Stimulated activated CD4-positive, alpha-beta T cell treated with anti-CD3 and anti-CD28 coated beads, Interleukin-15, amount 100 ng/mL, for 1 hour (primary cell): ENCODE data around the gene MIPOL1.

ENCODE experiments used
- DNase-seq, 2 donors: peaks; one replicate each; pipeline ENCODE4 v3.0.0-alpha.2; 2020; ENCODE audit warnings: low read depth in 1 of 2, low spot score in 1 of 2

Gene MIPOL1

DNA sequence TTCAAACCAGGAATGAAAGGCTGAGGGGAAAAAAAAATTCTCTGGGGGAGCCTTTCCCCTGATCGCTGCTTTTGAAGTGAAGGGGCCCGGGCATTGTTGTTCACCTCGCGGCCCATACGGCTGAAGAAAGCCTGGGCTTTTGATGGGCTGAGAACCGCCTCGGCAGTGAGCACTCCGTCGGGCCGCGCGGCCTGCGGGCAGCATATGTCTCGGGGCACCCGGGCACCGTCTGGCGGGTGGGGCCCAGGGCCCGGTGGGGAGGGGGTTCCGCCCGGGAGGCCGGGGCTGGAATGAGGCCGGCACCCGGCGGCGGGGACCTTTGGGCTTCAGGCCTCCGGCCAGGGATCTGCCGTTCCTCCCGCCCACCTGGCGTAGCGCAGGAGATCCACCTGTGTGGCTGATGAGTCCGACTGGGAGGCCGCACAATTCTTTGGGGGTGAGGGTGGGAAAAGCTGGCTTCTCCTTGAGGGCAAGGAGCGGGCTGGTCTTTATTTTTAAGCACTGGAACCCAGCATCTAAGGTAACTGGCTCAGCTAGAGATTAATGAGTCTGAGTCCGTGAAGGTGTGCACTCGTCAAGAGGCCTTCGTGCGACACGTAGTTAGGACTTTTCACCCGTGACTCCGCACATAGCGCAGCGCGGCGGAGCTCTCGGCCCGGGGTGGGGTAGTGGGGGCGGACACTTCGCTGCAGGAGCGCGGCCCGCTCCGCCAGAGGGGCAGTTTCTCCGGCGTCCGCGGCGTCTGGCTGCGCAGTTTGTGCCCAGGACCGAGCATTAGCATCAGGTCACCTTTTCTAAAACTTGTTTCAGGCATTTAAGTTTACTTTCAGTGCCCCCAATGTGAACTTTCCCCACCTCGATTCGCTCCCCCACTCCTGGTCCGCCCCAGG is 386.7 kb downstream of the MIPOL1 start:
- DNase-seq, result no peak

DNA sequence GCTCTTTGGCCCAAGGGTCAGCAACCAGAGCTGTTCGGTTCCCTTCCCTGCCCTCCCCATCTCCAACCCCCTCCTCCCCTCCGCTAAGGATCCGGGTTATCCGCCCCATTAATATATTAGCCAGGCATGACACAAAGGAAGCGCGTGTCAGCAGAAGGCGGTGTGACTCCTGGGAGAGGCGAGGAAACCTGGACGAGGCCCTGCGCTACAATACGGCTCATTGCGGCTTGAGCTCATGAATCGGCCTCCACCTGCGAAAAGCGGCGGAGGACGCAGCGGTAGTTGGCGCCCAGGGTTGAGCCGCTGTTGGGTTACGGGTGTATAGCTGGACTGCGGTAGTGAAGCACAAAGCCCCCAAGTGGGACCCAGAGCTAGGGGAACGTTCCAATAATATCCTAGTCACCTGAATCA is 387.4 kb downstream of the MIPOL1 start:
- no peak for DNase-seq

DNA sequence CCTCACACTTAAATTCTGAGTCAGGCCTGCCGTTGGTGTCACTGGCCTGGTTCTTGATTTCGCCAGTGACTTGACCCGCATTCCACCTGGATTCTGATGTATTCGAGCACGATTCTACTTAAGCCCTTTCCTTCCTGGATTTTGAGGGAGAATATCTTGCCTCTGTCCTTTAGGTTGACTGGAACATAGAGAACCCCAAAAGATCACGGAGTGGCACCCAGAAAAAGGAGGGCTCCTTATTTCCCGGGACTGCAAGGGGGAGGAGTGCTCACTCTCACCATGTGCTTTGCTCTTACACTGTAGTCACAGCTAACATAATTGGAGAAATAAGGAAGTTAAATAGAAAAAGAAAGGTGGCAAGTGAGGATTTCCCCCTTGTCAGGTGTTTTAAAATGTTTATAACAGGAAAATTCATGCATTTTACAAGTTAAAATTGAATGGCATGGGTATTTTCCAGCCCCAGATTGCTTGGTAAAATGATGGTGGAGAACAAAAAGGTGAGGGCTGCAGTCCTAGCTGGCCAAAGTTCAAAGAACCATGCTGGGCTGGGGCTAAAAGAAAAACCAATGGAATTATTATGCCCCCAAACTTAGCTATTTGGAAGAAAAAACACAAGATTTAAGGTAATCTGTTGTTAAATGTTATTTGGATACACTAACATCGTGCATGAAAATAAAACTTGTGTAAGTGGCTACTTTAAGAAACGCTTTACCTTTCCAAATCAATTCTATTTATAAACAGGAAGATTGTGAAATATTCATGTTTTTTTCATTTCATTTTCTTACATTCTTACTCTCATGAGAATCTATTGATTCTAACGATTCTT is 388.4 kb downstream of the MIPOL1 start:
- DNase-seq, result no peak

DNA sequence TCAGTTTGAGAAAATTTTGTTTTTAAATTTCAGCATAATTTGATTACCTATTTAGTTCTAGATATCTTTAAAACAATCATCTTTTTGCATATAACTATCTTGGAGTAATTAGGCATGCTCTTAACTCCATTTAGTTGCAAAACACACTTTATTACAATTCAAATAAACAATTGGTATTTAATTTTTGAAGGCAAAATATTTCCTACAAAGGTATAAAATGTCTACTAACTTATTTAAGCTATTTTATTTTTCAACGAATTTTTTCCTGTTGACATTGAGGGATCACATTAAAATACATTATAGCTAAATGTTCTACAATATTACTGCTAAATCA is 389.0 kb downstream of the MIPOL1 start:
- no peak for DNase-seq

DNA sequence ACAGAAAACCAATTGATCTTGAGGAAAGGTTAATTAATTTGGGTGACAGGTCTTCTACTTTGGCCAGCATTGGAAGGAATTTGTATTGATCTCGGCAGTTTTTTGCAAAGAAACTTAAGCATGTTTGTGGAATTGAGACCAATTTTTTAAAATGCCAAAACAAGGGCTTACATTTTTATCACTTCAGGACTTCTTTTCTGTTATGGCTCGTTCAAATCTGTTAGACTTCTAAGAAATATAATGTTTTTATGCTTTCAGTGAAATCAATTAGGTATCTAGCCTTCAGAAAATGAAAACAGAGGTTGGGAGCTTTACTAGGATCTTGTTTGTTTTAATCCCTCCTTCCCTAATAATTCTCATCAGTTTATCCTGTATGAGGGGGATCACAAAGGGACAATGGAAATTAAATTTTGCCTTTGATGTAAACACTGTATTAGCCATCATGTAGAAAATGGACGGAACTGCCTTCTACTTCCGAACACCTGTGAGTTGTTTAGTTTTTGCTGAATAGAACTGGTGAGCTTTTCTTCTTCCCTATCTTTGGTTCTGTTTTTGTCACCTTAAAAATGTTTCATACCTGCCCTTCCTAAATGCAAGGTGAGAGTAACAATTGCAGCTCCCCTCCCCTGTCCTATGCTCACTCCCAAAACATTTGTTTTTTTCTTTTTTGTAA is 389.5 kb downstream of the MIPOL1 start:
- DNase-seq, result no peak

DNA sequence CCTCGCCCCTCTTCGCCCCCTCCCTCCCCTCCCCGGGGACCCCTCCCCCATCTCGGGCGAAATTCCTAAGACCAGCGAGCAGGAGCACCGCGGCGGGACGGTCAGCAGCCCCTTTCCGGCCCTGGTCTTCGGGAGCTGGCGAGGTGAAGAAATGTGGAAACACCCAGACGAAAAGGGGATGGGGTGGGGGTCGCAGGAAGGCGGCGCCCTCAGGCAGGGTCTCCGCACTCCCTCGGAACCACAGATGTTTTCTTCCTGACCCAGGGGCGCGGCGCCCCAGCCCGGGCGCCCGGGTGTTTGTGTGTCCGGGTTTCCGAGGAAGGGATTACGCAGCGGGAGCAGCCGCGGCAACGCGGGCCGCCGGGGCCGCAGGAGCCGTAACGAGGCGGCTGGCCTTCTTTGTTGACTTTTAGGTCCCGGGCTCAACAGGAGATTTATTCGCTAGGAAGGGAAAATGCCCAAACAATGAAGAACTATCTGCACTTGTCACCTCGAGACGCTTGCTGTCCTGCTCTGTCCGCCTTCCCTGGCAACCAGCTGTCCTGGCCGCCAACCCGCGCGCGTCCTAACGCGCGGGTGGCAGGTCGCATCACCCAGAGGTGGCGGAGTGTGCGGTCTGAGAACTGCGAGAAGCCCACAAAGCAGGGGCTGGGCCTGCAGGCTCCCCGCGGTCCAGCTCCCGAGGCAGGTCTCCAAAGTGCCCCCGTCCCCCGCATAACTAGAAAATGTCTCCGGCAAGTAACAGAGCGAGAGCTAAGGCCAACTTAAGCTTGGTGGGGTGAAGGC is 390.3 kb downstream of the MIPOL1 start:
- no peak for DNase-seq

DNA sequence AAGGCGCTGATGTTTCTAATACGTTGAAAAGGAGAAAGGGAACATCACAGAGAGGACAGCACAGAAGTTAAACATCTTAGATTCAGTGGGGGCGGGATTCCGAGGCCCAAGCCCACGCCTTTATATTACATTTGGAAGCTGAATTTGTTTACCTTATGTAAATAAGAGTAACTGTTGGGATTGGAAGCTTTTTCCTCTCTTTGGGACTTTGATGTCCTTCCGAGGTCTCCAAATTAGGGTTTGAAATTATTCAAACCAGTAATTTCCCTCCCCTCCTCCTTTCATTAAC is 390.9 kb downstream of the MIPOL1 start:
- DNase-seq, result no peak

DNA sequence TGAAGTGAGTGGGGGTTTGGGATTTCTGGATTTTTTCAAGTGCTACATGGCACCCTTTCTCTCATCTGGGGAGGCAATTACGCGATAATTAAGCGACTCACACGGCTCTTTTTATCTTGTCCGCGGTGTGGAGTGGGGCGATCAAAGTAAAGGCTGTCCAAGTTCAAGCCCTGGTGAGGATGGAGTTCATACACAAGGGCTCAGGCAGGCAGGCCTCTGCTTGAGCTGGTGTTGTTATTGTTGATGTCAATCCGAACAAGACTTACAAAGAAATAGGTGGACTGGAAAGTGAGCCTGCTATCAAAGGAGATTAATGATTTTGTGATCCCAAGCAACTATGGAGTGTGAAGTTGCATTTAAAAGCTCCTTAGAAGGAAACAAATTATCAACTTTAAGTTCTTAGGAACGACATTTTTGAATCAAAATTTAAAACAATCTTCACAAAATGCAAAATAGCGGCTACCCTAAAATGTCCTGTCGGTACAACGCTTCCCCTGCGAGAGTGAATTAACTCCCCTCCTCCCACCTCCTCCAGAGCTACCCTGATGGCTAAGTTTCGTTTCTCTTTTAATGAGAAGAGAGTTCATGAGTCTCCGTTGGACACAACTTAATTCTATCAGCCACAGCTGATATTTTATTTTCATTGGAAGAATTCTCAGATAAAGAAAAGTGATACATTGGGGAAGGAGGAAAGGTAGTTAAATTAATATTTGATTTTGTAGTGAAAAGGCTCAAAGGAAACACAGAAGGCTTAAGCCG is 391.4 kb downstream of the MIPOL1 start:
- no peak for DNase-seq

DNA sequence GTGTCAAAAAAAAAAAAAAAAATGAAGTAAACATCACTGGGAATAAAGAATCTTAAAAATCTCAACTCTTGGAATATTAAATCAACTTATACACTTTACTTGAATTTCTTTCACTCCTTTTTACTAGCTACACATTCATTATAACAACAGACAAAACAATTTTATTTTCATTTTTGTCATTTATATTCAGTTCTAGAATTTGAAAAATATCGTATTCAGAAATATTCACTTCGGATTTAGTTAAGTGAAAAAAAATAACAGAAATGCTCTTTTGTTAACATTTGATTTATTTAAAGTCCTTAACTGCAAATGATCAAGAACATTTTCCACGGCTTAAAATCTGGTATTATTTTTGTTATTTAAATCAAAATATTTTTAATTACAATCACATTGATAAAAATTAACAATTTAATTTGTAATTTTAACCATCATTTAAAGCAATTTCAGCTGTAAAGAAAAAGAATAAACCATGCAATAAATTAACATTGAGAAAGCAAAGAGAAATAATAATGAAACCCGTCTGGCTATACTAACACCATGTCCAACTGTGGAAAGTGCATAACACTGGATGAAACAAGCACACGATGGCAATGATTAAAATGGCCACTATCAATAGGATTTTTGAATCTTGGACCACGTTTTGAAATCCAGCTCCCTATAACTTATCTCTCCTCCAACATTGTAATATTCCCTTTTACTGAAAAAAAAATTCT is 392.1 kb downstream of the MIPOL1 start:
- DNase-seq, result no peak

DNA sequence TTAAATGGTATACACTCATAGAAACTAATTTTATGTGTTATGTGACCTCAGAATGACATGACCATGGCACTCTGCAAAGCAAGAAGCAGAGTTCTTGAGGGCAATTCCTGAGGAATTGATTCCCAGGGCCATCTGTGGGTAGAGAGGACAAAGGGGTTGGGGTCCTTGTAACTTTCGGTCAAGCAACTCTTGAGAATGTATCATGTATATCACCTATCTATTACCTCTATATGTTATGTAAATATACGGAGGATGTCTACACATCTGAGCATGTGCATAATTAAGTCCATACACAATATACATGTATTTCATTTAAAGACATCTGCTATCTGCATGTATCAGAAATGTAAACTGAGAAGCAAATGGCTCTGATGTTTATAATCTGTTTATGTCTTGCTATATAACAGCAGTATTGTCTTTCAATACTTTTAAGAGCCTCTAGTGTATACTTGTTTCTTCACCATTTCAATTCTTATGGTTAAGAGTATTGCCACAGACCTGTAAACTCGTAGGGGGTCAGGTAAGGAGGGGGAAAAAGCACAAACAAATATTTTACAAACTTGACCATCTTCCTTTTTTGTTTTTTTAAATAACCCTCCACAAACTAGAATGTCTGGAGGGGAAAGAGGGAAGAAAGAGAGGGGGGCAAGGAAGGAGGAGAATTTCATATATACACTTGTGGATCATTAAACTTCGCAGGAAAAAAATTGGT is 392.8 kb downstream of the MIPOL1 start:
- DNase-seq, result no peak

DNA sequence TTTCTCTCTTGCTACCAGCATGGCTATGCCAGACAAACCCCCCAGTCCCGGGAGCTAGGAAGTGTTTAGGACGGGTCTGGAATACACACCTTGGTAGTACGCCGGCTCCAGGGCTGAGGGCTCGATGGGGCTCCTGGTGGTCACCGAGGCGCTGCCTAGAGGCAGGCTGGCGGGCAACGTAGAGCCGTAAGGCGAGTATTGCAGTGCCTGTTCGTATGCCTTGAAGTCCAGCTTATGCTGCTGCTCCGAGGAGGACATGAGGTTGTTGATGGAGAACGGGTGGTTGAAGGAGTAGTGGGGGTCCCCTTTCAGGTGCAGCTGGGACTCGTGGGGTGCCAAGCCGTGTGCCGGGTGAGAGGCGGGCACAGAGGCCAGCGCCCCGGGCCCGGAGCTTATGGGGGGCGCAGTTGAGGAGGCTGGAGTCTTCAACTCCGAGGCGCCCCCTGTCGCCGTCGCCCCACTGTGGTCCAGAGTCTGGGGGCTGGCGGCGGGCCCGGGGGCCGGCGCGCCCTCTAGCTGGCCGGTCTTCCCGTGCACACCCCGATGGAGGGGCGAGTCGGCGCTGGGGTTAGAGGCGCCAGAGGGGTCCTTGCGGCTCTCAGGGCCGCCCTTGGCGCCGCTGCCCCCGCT is 393.7 kb downstream of the MIPOL1 start:
- no peak for DNase-seq

DNA sequence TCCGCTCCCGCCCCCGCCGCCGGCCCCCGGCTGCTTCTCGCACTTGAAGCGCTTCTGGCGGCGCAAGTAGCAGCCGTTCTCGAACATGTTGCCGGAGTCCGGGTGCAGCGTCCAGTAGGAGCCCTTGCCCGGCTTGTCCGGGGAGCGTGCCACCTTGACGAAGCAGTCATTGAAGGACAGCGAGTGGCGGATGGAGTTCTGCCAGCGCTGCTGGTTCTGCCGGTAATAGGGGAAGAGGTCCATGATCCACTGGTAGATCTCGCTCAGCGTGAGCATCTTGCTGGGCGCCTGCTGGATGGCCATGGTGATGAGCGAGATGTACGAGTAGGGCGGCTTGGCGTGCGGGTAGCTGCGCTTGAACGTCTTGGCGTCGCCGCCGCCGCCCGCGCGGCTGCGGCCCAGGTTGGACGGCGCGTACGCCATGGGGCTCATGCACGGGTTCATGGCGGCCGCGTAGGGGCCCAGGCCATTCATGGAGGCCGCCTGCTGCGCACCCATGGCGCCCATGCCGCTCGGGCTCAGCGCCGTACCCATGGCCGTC is 394.3 kb downstream of the MIPOL1 start:
- no peak for DNase-seq

DNA sequence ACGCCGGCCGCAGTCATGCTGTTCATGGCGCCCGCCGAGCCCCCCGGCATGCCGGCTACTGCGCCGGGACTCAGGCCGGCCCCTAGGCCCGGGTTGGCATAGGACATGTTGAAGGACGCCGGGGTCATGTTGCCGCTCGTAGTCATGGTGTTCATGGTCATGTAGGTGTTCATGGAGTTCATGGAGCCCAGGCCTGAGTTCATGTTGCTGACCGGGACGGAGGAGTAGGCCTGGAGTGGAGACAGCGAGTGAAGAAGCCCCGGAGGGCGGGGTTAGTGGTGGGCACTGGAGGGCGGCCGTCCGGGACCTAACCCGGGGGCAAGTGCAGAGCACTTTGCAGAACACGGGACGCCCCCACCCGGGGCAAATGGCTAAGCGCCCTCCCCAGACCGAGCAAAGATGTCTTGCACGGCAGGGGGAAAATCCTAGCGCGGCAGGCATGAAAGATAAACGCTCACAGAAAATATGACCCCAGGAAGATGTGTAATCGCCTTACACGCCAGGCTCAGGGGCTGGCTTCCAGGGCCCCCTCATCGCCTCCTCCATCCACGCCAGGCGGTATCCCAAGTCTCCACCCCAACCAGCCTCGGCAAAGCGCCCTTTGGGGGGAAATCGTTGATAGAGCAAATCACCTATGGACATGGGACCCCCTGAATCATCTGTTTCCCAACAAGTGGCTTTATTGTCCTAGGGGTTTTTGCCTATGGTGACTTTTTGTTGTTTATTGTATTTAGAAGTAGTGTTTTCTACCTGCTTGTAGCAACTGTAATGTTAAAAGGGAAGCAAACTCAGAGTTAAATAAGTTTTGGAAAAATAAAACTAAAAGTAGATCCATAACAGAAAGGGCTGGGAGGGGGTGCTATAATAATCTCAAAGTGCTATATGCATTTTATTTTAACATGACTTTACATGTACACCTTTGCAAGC is 395.0 kb downstream of the MIPOL1 start:
- DNase-seq, result no peak

DNA sequence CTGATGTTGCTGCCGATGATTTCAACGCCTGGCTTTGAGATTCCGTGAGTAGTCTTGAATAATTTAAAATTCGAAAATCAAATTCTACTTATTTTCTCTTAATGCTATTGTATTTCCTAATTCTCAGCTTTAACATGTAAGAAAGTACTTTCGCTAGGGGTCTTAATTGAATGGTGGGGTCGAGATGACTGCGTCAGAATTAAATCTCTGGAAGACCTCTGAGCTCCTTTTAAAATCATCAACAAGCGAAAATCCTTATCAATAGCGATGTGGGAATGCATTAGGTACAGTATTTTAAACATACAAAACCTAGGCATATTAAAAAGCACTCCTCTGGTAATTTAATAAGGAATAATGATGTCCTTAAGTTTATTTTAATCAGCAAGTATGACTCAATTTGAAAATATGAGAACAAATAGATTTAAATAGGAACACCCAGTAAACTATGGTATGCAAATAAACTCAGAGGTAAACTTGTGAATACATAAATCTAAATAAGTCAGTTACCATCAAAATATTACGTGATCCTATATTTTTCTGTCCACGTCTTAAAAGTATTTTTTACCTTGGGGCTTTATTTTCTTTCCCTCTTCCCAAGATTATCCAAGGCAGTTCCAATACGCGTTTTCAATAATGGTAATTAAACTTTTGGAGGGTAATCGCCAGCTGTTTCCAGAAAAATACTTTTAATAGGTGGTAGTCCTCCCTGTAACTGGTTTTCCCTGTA is 395.9 kb downstream of the MIPOL1 start:
- no peak for DNase-seq

DNA sequence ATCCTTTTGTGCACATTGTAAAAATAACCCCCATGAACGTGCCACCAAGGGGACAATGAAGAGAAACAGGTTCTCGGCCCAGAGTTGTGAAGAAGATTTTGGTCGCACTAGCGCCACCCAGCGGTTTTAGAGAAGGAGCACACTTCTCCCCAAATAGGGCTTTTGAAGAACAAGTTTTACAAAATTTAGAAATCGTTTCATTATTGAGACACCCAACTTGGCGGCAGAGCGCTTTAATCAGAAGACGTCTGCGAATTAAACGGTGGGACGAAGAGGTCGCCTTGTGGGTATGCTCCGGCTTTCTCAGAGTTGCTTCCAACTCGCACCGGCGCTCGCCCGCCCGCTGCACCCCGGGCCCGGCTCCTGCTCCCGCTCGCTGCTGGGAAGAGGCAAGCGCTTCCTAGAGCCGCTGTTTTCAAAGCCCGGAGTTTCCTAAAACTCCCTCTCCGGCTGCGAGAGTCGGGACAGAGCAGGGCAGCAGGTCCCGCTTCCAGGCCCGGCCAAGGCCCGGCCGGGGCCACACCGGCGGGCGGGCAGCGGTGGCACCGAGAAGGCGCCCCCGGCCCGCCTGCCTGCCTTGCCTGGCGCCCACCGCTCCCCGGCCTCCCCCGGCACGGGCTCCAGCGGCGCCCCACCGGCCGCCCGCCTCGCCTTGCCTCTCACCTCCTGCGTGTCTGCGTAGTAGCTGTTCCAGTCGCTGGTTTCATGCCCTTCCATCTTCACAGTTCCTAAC is 396.7 kb downstream of the MIPOL1 start:
- DNase-seq, result no peak
